ENCODE measurements around the gene KNSTRN. TPM values are rescaled to one million over a fixed set of nuclear protein-coding genes. Genes with fewer than 3 reads are reported as not detected.

Gene KNSTRN
- total and polyA plus RNA-seq, 2 of the 4 experiments (the other 2 are of a cell fraction) = 33.1 to 73.5 TPM

DNA sequence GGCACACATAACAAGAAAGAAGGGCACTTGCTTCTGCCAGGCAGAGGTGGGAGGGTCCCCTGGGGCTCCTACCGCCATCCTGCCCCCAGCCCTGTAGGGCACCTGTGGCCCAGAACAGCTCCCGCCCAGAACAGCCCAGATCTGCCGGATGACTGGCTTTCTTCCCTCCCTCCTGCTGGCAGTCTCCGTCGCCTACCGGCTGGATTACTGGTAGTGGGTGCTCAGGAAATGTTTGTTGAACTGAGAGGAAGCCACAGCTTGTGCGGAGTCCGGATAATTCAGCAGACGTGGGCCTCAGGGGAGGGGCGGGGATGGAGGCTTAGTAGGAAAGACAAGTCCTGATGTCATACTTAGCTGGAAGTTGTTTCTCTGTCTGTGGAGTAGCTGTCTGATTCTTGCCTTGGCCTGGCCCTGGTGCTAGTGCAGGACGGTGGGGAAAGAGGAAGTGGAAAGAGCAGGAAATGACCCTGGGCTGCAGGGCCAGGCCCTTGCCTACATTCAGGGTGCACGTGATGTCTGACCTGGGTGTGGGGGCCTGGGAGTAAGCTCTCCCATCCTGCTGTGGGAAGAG is 48.5 kb upstream of the KNSTRN start:
- H3K4me3 ChIP-seq (ENCODE audit: insufficient read depth, low read depth, low read length) = no peak overlapping the region
- no TSS peak for BruUV-seq (replicated peaks)
- intact Hi-C loops (cut with micrococcal nuclease) = no loop called here

More for the DNA sequence above, 48.5 kb upstream of the KNSTRN start:
- no peaks in the 10 kb centered on the region for H3K9me3 ChIP-seq (ENCODE audit: control insufficient read depth, insufficient read depth, low read length)
- H3K14ac ChIP-seq (replicated peaks; ENCODE audit: low read depth, low read length) = peak overlapping the region; percentile 60
- DNase-seq (peak; percentile 86), ATAC-seq (ENCODE audit: low read depth) (peak; percentile 33)
- H3K18ac ChIP-seq (ENCODE audit: low read depth, low read length) = peak overlapping the region; percentile 26; the same call in 1 of the 2 replicates
- H3K56ac ChIP-seq (ENCODE audit: extremely low read depth, insufficient read depth, low read length) = no peak overlapping the region
- in situ Hi-C loops (cut with MboI; ENCODE audit: low sequenced_read_pairs) (no loop called here), dilution Hi-C loops (cut with HindIII; ENCODE audit: low sequenced_read_pairs, unreplicated experiment) (no loop called here)
- WGBS, 2 experiments (ENCODE audit: extremely low coverage in 2 of 2, insufficient read length in 1 of 2) = no CpG with 5 or more reads among the region's 12 CpGs
- CTCF ChIA-PET = interaction anchor here (0.7 to 1.0 kb wide), 2 partner anchors 10 to 13 kb away, joined by 4 to 5 read pairs; no protein-coding TSS in a partner anchor
- H4K20me1 ChIP-seq (ENCODE audit: insufficient read depth, low read length) = peaks cover 3% of the 10 kb centered on the region; the same call in 1 of the 2 replicates
- H4K5ac ChIP-seq (ENCODE audit: low read depth, low read length) = peak overlapping the region; percentile 27; the same call in 1 of the 2 replicates
- H2AFZ ChIP-seq (replicated peaks; ENCODE audit: low read length, poor library complexity) = peak overlapping the region; percentile 38
- H3K4me1 ChIP-seq (ENCODE audit: control insufficient read depth, insufficient read depth, low read length) = peaks cover 35% of the 10 kb centered on the region
- H2BK15ac ChIP-seq (ENCODE audit: low read depth, low read length) = peak overlapping the region; percentile 40; the same call in 1 of the 3 replicates
- peak overlapping the region; percentile 67 for H3K4ac ChIP-seq (ENCODE audit: low read depth, low read length)
- H3K36me3 ChIP-seq (ENCODE audit: control insufficient read depth, insufficient read depth, low read length) = peaks cover 19% of the 10 kb centered on the region
- peak overlapping the region; percentile 70 for H4K91ac ChIP-seq (ENCODE audit: insufficient read depth, low read depth, low read length)
- H3K4me2 ChIP-seq (ENCODE audit: low read depth, low read length) = no peak overlapping the region
- TF ChIP-seq ELK1 (IDR thresholded peaks at IDR 0.05; ENCODE audit: borderline replicate concordance, low read depth, low read length) = no peak
- TF ChIP-seq MAZ (IDR thresholded peaks at IDR 0.05; ENCODE audit: borderline replicate concordance, low read depth, low read length) = peak; percentile 72; the same call in 1 of the 2 replicates
- H3K79me1 ChIP-seq (ENCODE audit: low read depth in 1 of 2, low read length in 2 of 2) = peaks cover 22 to 79% of the 10 kb centered on the region in 2 experiments; a peak in 3 of 4 replicates
- H3K9me1 ChIP-seq (ENCODE audit: insufficient read depth, low read length) = peaks cover 37% of the 10 kb centered on the region
- H3K27ac ChIP-seq (ENCODE audit: insufficient read depth, low read length) = peak overlapping the region; percentile 60
- peak overlapping the region; percentile 36 to 55; a peak in 3 of 4 replicates for H4K8ac ChIP-seq (ENCODE audit: low read depth in 2 of 2, low read length in 2 of 2)
- peak overlapping the region; percentile 20; the same call in 1 of the 2 replicates for H3K9ac ChIP-seq (ENCODE audit: low read depth, low read length)
- H2BK120ac ChIP-seq (ENCODE audit: low read depth, low read length) = peak overlapping the region; percentile 66; the same call in 1 of the 2 replicates
- H3K27me3 ChIP-seq (ENCODE audit: control insufficient read depth, insufficient read depth, low read length) = no peaks in the 10 kb centered on the region
- POLR2A ChIA-PET (ENCODE audit: unreplicated experiment) = no interaction called here
- 0 out of 2 replicates have a peak overlapping the region, but pooled peaks have one; percentile 11 for H2BK20ac ChIP-seq (ENCODE audit: low read depth, low read length)
- peak overlapping the region; percentile 82 for H2AK5ac ChIP-seq (ENCODE audit: low read depth, low read length)
- peak overlapping the region; percentile 84 for H2AK9ac ChIP-seq (replicated peaks; ENCODE audit: low read depth, low read length, poor library complexity)
- peak overlapping the region; percentile 77; the same call in 1 of the 2 replicates for H3K23ac ChIP-seq (ENCODE audit: low read depth, low read length)
- peak overlapping the region; percentile 87 for H2BK5ac ChIP-seq (ENCODE audit: low read depth, low read length, poor library complexity, severe bottlenecking)
